Measurements from ENCODE around the gene PTCD1. TPM values are rescaled to one million over a fixed set of nuclear protein-coding genes. Genes with fewer than 3 reads are reported as not detected.
"Not testable (repeated sequence)": the region's sequence is repeated elsewhere in the genome, so short reads cannot be mapped to it uniquely, and the experiment has no call there.

The PTCD1 gene
- total and polyA plus RNA-seq, 9 donors, result 3.5 to 8.3 (median 7.3) TPM

DNA sequence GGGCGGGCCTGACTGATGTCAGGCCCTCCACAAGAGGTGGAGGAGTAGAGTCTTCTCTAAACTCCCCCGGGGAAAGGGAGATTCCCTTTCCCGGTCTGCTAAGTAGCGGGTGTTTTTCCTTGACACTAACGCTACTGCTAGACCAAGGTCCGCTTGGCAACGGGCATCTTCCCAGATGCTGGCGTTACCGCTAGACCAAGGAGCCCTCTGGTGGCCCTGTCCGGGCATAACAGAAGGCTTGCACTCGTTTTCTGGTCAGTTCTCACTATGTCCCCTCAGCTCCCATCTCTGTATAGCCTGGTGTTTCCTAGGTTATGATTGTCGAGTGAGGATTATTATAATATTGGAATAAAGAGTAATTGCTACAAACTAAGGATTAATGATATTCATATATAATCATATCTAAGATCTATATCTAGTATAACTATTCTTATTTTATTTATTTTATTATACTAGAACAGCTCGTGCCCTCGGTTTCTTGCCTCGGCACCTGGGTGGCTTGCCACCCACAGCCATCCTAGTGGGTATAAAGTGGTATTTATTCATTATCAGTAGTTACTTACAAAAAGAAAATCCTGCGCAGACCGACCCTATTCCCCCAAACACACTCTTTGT lies 23.0 kb downstream of the PTCD1 start:
- 45 to 48% (median 46%) methylated on average over 17 of the region's 17 CpGs for WGBS, 3 donors
- H3K9me3 ChIP-seq; H3K27ac ChIP-seq; H3K4me1 ChIP-seq (ENCODE audit: insufficient read depth); H3K4me3 ChIP-seq; H3K36me3 ChIP-seq; H3K27me3 ChIP-seq; intact Hi-C loops (cut with DNase I): not testable (repeated sequence)
- TF ChIP-seq CTCF (IDR thresholded peaks at IDR 0.05), result peak in 1 of 3 donors; percentile 36
- peak; percentile 58 to 80 (median 67) for DNase-seq

- H3K4me3 ChIP-seq, result no peak overlapping the region
- WGBS, 3 donors, result 92 to 98% (median 93%) methylated on average over 2 of the region's 2 CpGs
- DNase-seq, result no peak
- H3K9me3 ChIP-seq, result no peaks in the 10 kb centered on the region
- peaks cover 8% of the 10 kb centered on the region for H3K4me1 ChIP-seq (ENCODE audit: insufficient read depth)
- no peaks in the 10 kb centered on the region for H3K27me3 ChIP-seq
- intact Hi-C loops (cut with DNase I), result no loop called here
- H3K36me3 ChIP-seq, result no peaks in the 10 kb centered on the region
- TF ChIP-seq CTCF (IDR thresholded peaks at IDR 0.05) (no peak), POLR2A (IDR thresholded peaks at IDR 0.05) (no peak), EP300 (IDR thresholded peaks at IDR 0.05) (no peak)
- H3K27ac ChIP-seq, result no peak overlapping the region
These were observed 28.0 kb downstream of the PTCD1 start for GRCh38 chr7:99410635-99411034.

DNA sequence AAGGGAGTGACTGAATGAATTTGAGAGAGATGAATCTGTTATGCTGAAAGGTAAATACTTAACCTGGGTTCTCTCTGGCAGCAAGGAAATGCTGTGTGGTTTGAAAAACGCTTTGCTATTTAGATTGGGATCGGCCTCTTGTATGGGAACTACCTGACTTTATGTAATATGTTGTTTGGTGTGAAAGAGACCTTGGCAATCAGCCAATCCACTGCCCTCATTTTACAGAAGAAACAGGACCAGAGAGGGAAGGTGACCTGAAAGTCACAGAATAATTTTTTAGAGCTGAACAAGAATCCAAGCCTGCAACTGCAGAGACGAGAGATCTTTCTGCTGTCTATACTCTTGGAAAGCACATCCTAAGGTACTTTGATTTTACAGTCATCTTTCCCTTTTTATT lies 28.8 kb downstream of the PTCD1 start:
- WGBS, 3 donors, result 23 to 37% (median 28%) methylated on average over 3 of the region's 3 CpGs
- H3K27ac ChIP-seq, result no peak overlapping the region
- DNase-seq, result no peak
- H3K4me1 ChIP-seq (ENCODE audit: insufficient read depth), result peaks cover 8% of the 10 kb centered on the region
- no peaks in the 10 kb centered on the region for H3K9me3 ChIP-seq
- TF ChIP-seq CTCF (IDR thresholded peaks at IDR 0.05) (no peak), POLR2A (IDR thresholded peaks at IDR 0.05) (no peak)
- H3K36me3 ChIP-seq, result no peaks in the 10 kb centered on the region
- H3K4me3 ChIP-seq, result peak overlapping the region; percentile 100
- no peaks in the 10 kb centered on the region for H3K27me3 ChIP-seq
- intact Hi-C loops (cut with DNase I), result loop anchor here in 1 of 4 donors (10.0 kb wide), 1 partner anchor 145 kb away; the partner anchor contains the start of genes FAM200A and ZNF655

- Histone ChIP-seq H3K9me3 (no peaks in the 10 kb centered on the region), H3K4me1 (ENCODE audit: insufficient read depth) (peaks cover 10% of the 10 kb centered on the region), H3K27me3 (no peaks in the 10 kb centered on the region), H3K36me3 (no peaks in the 10 kb centered on the region), H3K4me3 (peak overlapping the region; percentile 100), H3K27ac (peak overlapping the region; percentile 73 to 99)
- intact Hi-C loops (cut with DNase I), result loop anchor here in 1 of 4 donors (10.0 kb wide), 1 partner anchor 146 kb away; the partner anchor contains the start of genes FAM200A and ZNF655
- no peak for DNase-seq
- TF ChIP-seq CTCF (IDR thresholded peaks at IDR 0.05) (no peak), EP300 (IDR thresholded peaks at IDR 0.05) (no peak), POLR2A (IDR thresholded peaks at IDR 0.05) (no peak)
- 0 to 1% (median 0%) methylated on average over 18 of the region's 18 CpGs for WGBS, 3 donors
These were observed 29.4 kb downstream of the PTCD1 start for GRCh38 chr7:99409192-99409572.

Measured in ovary (tissue), 9 donors.